HepG2 (cell line): Measurements from ENCODE around the gene ANO1. TPM values are rescaled to one million over a fixed set of nuclear protein-coding genes. Genes with fewer than 3 reads are reported as not detected.

Source experiments
- ATAC-seq: fragments of 200-7000 bp; cut with Tn5 transposase; 3 replicates; pipeline ENCODE4 v1.9.1; 2020; ENCODE audit warnings: mild to moderate bottlenecking, moderate library complexity
- BruUV-seq: library from RNA; stranded (reverse); fragments of 400-500 nt; replicated peaks from 2 replicates; lab custom pipeline; 2021; lab: Mats Ljungman, UMichigan
- CTCF ChIA-PET: fragments of 300-600 bp; formaldehyde crosslinking; extraction: SDS; loops from one replicate; lab custom pipeline; 2021; ENCODE audit warnings: low total read pairs, inconsistent platforms, low intra/inter-chr PET ratio; lab: Yijun Ruan, JAX
- POLR2A ChIA-PET: fragments of 350-600 bp; sonication (Branson Sonifier 250); formaldehyde crosslinking; loops from one replicate; lab custom pipeline; 2020; ENCODE audit warnings: antibody characterized with exemption, inconsistent platforms; lab: Yijun Ruan, JAX
- DNase-seq: peaks from one replicate; pipeline ENCODE4 v3.0.0-alpha.2; 2015; ENCODE audit warnings: low spot score
- FAIRE-seq: peaks from 3 replicates; lab custom pipeline; 2011; peaks lifted over from hg19 to GRCh38; lab: Jason Lieb, UNC
- H2AFZ ChIP-seq: one replicate; pipeline ENCODE4 v1.6.1; 2011; ENCODE audit warnings: low read length, inconsistent platforms
- H3K27ac ChIP-seq: fragments of 300-600 bp; 3 replicates; pipeline ENCODE4 v1.8.0; 2011; ENCODE audit warnings: mixed run types, mild to moderate bottlenecking, mixed read lengths, low read length, inconsistent platforms; ENCODE audit not compliant: insufficient read depth; ENCODE audit errors: extremely low read length
- H3K27me3 ChIP-seq, 2 experiments: fragments of 200-600 bp in 1 of 2; 2 replicates in 1 of 2; 3 replicates in 1 of 2; pipeline versions ENCODE4 v1.6.0 to v1.8.0; 2011; ENCODE audit warnings: low read length in 2 of 2, mild to moderate bottlenecking in 2 of 2, moderate library complexity in 2 of 2, inconsistent platforms in 1 of 2; ENCODE audit not compliant: insufficient read depth in 2 of 2, control insufficient read depth in 1 of 2
- H3K36me3 ChIP-seq, 2 experiments: fragments of 200-600 bp in 1 of 2; replicated peaks in 1 of 2; 2 replicates in 1 of 2; 3 replicates in 1 of 2; pipeline versions ENCODE4 v1.5.1 to v1.8.0; 2011; ENCODE audit warnings: low read length in 2 of 2, inconsistent platforms in 1 of 2; ENCODE audit not compliant: insufficient read depth in 2 of 2, control insufficient read depth in 1 of 2
- H3K4me1 ChIP-seq: 2 replicates; pipeline ENCODE4 v1.5.1; 2012; ENCODE audit warnings: low read length, inconsistent platforms; ENCODE audit not compliant: insufficient read depth
- H3K4me2 ChIP-seq: 2 replicates; pipeline ENCODE4 v1.6.0; 2011; ENCODE audit warnings: low read depth, low read length, inconsistent platforms
- H3K4me3 ChIP-seq, 3 experiments: fragments of 200-600 bp in 1 of 3; sonication (generic), shearing (Covaris generic) in 1 of 3; replicated peaks in 1 of 3; 2 replicates each; pipeline ENCODE4 v1.5.1; 2011 to 2016; ENCODE audit warnings: low read length in 3 of 3, inconsistent platforms in 2 of 3, low read depth in 2 of 3, mild to moderate bottlenecking in 2 of 3, control low read depth in 1 of 3, mixed read lengths in 1 of 3; ENCODE audit not compliant: insufficient read depth in 1 of 3
- H3K79me2 ChIP-seq: one replicate; pipeline ENCODE4 v1.6.1; 2011; ENCODE audit warnings: low read length, inconsistent platforms; ENCODE audit not compliant: insufficient read depth
- H3K9ac ChIP-seq: 2 replicates; pipeline ENCODE4 v1.6.0; 2011; ENCODE audit warnings: mild to moderate bottlenecking, low read depth, low read length, inconsistent platforms; ENCODE audit not compliant: insufficient read depth
- H3K9me3 ChIP-seq: 2 replicates; pipeline ENCODE4 v1.5.1; 2012; ENCODE audit warnings: mild to moderate bottlenecking, low read length
- H4K20me1 ChIP-seq: 2 replicates; pipeline ENCODE4 v1.6.0; 2011; ENCODE audit warnings: inconsistent platforms, mild to moderate bottlenecking, low read length, moderate library complexity; ENCODE audit not compliant: insufficient read depth
- CREM ChIP-seq, 2 experiments: sonication (generic) in 1 of 2; formaldehyde crosslinking in 1 of 2; IDR thresholded peaks; 2 replicates each; pipeline versions ENCODE4 v1.4.0 to v1.6.1; 2016 to 2020; ENCODE audit warnings: antibody characterized with exemption in 1 of 2, mild to moderate bottlenecking in 1 of 2, missing genetic modification reagents in 1 of 2
- CTCF ChIP-seq: sonication (generic); formaldehyde crosslinking; IDR thresholded peaks from 2 replicates; pipeline ENCODE4 v1.5.0; 2020; ENCODE audit warnings: mild to moderate bottlenecking, missing genetic modification reagents, moderate library complexity
- E2F1 ChIP-seq: sonication (generic); formaldehyde crosslinking; IDR thresholded peaks from 2 replicates; pipeline ENCODE4 v1.5.0; 2020; ENCODE audit warnings: missing genetic modification reagents
- SMAD9 ChIP-seq: sonication (generic); formaldehyde crosslinking; IDR thresholded peaks from 2 replicates; pipeline ENCODE4 v1.5.1; 2020; ENCODE audit warnings: mild to moderate bottlenecking, missing genetic modification reagents
- SMC3 ChIP-seq: IDR thresholded peaks from 2 replicates; pipeline ENCODE4 v1.6.1; 2011; ENCODE audit warnings: low read length, improper control_type of control experiment
- STAG1 ChIP-seq: sonication (generic); formaldehyde crosslinking; IDR thresholded peaks from 2 replicates; pipeline ENCODE4 v1.4.0; 2020; ENCODE audit warnings: missing genetic modification reagents
- ZBED4 ChIP-seq: sonication (generic); formaldehyde crosslinking; IDR thresholded peaks from 2 replicates; pipeline ENCODE4 v1.4.0; 2020; ENCODE audit warnings: missing genetic modification reagents, borderline replicate concordance
- ZNF639 ChIP-seq: conservative IDR thresholded peaks from 2 replicates; pipeline ENCODE4 v1.6.1; 2018; ENCODE audit warnings: missing genetic modification reagents
- ZSCAN5A ChIP-seq: sonication (generic); formaldehyde crosslinking; IDR thresholded peaks from 2 replicates; pipeline ENCODE4 v1.8.0; 2022; ENCODE audit warnings: mild to moderate bottlenecking, missing genetic modification reagents, borderline replicate concordance
- WGBS: methylation state at CpG from one replicate; pipeline ENCODE4 v1.1.6; 2017; ENCODE audit warnings: low lambda C conversion rate; 5-methylcytosine and 5-hydroxymethylcytosine counted together
- in situ Hi-C: cut with HindIII; loops from 2 replicates; pipeline ENCODE4 v1.10.0; 2017; ENCODE audit warnings: low pct_unique_long_range_greater_than_20kb; ENCODE audit not compliant: extremely low pct_ligation_motif_present
- intact Hi-C: fragments of 100-400 bp; cut with micrococcal nuclease; formaldehyde crosslinking; loops from one replicate; pipeline ENCODE4 v1.10.0; 2022; ENCODE audit not compliant: unreplicated experiment
- polyA plus RNA-seq, 8 experiments: library from polyadenylated mRNA; depleted of rRNA in 3 of 8; stranded (reverse) in 7 of 8; unstranded in 1 of 8; fragments of >200 nt; fragmentation: Illumina TruSeq in 4 of 8; extraction: Trizol in 4 of 8; gene quantifications; 2 replicates each; pipeline versions ENCODE4 v1.2.1 to v1.2.3, GENCODE V29; 2011 to 2016; ENCODE audit warnings: low read depth in 4 of 8, missing spikeins in 1 of 8, mixed read lengths in 1 of 8; ENCODE audit not compliant: insufficient read depth in 1 of 8
- total RNA-seq, 5 experiments: library from RNA; depleted of rRNA; stranded (reverse); fragments of >200 nt; fragmentation: Illumina TruSeq; extraction: Trizol; gene quantifications; 2 replicates each; pipeline ENCODE4 v1.2.3, GENCODE V29; 2016; ENCODE audit warnings: low read depth in 1 of 5

ANO1 gene
- total and polyA plus RNA-seq, 2 of the 13 experiments (the other 11 are each of a cell fraction or from before 2014, with no cell fraction given) = not detected

- Histone ChIP-seq H3K9ac (no peak overlapping the region), H3K79me2 (no peaks in the 10 kb centered on the region), H3K36me3 (no peaks in the 10 kb centered on the region), H3K4me2 (no peak overlapping the region), H2AFZ (no peak overlapping the region), H4K20me1 (no peaks in the 10 kb centered on the region), H3K4me1 (peaks cover 6% of the 10 kb centered on the region), H3K27me3 (peaks cover 6 to 40% of the 10 kb centered on the region in 2 experiments; a peak in 4 of 5 replicates), H3K4me3 (no peak overlapping the region), H3K27ac (no peak overlapping the region), H3K9me3 (no peaks in the 10 kb centered on the region)
- POLR2A ChIA-PET = no interaction called here
- ATAC-seq = 0 out of 3 replicates have a peak, but pooled peaks have one; percentile 14
- no peak for FAIRE-seq
- in situ Hi-C loops (loop anchor here (5.0 kb wide), 1 partner anchor 141 kb away; no protein-coding TSS in a partner anchor), intact Hi-C loops (no loop called here)
- WGBS = 18% methylated on average over 4 of the region's 4 CpGs
- no peak for TF ChIP-seq ZNF639 (CRISPR knock-in tag)
- peak; percentile 57 for TF ChIP-seq STAG1 (CRISPR knock-in tag)
- TF ChIP-seq ZSCAN5A = no peak
- peak; percentile 52 for TF ChIP-seq CTCF (CRISPR knock-in tag)
- TF ChIP-seq SMC3 = peak; percentile 29; the same call in 1 of the 2 replicates
- no peak for TF ChIP-seq SMAD9 (CRISPR knock-in tag)
- TF ChIP-seq E2F1 (CRISPR knock-in tag) = no peak
- no peak for TF ChIP-seq ZBED4 (CRISPR knock-in tag)
- no peak for TF ChIP-seq CREM (IDR thresholded peaks at IDR 0.05)
- no peak for TF ChIP-seq CREM (CRISPR knock-in tag; IDR thresholded peaks at IDR 0.05)
- no TSS peak for BruUV-seq
- no peak for DNase-seq
- CTCF ChIA-PET = interaction anchor here (0.9 to 1.6 kb wide), 3 partner anchors 139 to 168 kb away, joined by 4 to 6 read pairs (median 4); no protein-coding TSS in a partner anchor
Measured at GRCh38 chr11:70082829-70083228, 4.7 kb downstream of the ANO1 start.
